HL-60 (cell line): ENCODE data around the gene TTLL7.

ENCODE experiments used
- DNase-seq, 2 experiments: peaks; one replicate each; pipeline ENCODE4 v3.0.0-alpha.2; 2010 to 2020; ENCODE audit warnings: low read depth in 1 of 2, low spot score in 1 of 2
- H3K27ac ChIP-seq: fragments of 250-450 bp; sonication (Bioruptor Pico); replicated peaks from 2 replicates; pipeline ENCODE4 v1.5.1; 2020; ENCODE audit warnings: mild to moderate bottlenecking, moderate library complexity
- H3K27me3 ChIP-seq: fragments of 250-450 bp; sonication (Bioruptor Pico); 2 replicates; pipeline ENCODE4 v1.5.1; 2021; ENCODE audit warnings: mild to moderate bottlenecking, moderate library complexity; ENCODE audit not compliant: insufficient read depth, poor library complexity, severe bottlenecking
- H3K4me3 ChIP-seq: replicated peaks from 2 replicates; pipeline ENCODE4 v1.5.1; 2011; ENCODE audit warnings: mild to moderate bottlenecking, control low read depth, low read length; ENCODE audit not compliant: insufficient read depth
- GABPA ChIP-seq: IDR thresholded peaks from 2 replicates; pipeline ENCODE4 v1.6.1; 2012; ENCODE audit warnings: low read depth
- POLR2AphosphoS5 ChIP-seq: IDR thresholded peaks from 2 replicates; pipeline ENCODE4 v1.6.1; 2012; ENCODE audit warnings: low read depth
- REST ChIP-seq: IDR thresholded peaks from 2 replicates; pipeline ENCODE4 v1.6.1; 2012; ENCODE audit warnings: low read depth; ENCODE audit not compliant: insufficient replicate concordance
- SPI1 ChIP-seq: IDR thresholded peaks from 2 replicates; pipeline ENCODE4 v1.6.1; 2012; ENCODE audit warnings: low read depth, mild to moderate bottlenecking, borderline replicate concordance
- TF ChIP-seq, protein P1 (sequence below): IDR thresholded peaks from one replicate; pipeline ENCODE4 v1.5.1; 2011; ENCODE audit warnings: low read length, control low read depth, inconsistent platforms; ENCODE audit not compliant: insufficient read depth

Gene TTLL7

DNA sequence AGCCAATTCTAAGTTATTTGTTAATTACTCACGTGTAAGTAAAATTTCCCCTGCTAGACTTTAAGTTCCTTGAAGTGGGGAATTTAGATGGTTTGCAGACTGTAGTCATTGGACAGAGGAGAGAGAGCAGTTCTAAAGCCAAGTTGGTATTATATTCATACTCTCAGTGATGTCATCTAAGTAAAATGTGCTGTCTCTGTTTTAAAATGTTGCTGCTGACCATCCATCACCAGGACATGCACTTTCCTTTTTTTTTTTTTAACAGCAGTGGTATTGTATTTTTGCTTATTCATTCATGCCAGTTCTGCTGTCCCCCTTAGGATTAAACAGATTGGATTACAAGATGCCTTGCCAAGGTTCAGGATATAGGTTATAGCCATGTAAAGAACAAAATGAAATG lies 2.3 kb downstream of the TTLL7 start:
- Histone ChIP-seq H3K27ac (no peak overlapping the region), H3K4me3 (no peak overlapping the region), H3K27me3 (peaks cover 34% of the 10 kb centered on the region)
- TF ChIP-seq SPI1 = no peak
- TF ChIP-seq GABPA = no peak
- TF ChIP-seq POLR2AphosphoS5 = no peak
- TF ChIP-seq, protein P1, sequence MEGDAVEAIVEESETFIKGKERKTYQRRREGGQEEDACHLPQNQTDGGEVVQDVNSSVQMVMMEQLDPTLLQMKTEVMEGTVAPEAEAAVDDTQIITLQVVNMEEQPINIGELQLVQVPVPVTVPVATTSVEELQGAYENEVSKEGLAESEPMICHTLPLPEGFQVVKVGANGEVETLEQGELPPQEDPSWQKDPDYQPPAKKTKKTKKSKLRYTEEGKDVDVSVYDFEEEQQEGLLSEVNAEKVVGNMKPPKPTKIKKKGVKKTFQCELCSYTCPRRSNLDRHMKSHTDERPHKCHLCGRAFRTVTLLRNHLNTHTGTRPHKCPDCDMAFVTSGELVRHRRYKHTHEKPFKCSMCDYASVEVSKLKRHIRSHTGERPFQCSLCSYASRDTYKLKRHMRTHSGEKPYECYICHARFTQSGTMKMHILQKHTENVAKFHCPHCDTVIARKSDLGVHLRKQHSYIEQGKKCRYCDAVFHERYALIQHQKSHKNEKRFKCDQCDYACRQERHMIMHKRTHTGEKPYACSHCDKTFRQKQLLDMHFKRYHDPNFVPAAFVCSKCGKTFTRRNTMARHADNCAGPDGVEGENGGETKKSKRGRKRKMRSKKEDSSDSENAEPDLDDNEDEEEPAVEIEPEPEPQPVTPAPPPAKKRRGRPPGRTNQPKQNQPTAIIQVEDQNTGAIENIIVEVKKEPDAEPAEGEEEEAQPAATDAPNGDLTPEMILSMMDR = no peak
- DNase-seq = no peak

GRCh38 chr1:83996191-83996590 lies 2.7 kb downstream of the TTLL7 start:
- TF ChIP-seq POLR2AphosphoS5 = no peak
- no peak for TF ChIP-seq SPI1
- TF ChIP-seq GABPA = no peak
- TF ChIP-seq, protein P1 = no peak
- no peak for TF ChIP-seq REST
- DNase-seq = no peak
- Histone ChIP-seq H3K27me3 (peaks cover 34% of the 10 kb centered on the region), H3K27ac (no peak overlapping the region), H3K4me3 (no peak overlapping the region)

DNA sequence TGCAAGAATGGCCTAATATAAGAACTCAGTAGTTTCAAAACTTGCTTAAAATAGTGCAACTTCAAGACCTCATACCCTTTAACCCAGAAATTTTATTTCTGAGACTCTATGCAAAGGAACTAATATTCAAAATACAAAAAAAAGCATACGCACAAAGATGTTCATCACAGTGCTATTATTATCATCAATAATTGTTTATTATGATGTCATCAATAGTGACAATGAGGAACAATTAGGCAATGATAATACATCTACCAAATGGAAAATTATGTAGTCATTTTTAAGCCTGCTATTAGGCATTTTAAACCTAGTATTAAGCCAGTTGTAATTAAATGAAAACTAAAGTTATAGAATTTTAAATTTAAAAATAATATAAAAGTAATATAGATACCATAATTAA lies 3.3 kb downstream of the TTLL7 start:
- no peak overlapping the region for H3K4me3 ChIP-seq
- DNase-seq = no peak
- TF ChIP-seq REST = no peak
- no peak for TF ChIP-seq GABPA
- no peak for TF ChIP-seq SPI1
- TF ChIP-seq POLR2AphosphoS5 = no peak
- TF ChIP-seq, protein P1 = no peak
- H3K27ac ChIP-seq = no peak overlapping the region
- peaks cover 34% of the 10 kb centered on the region for H3K27me3 ChIP-seq

GRCh38 chr1:83994111-83994510 lies 4.8 kb downstream of the TTLL7 start:
- H3K4me3 ChIP-seq = no peak overlapping the region
- DNase-seq = no peak
- no peak overlapping the region for H3K27ac ChIP-seq
- peaks cover 22% of the 10 kb centered on the region for H3K27me3 ChIP-seq
- TF ChIP-seq SPI1 = no peak
- TF ChIP-seq GABPA = no peak
- TF ChIP-seq POLR2AphosphoS5 = no peak
- TF ChIP-seq, protein P1 = no peak
- no peak for TF ChIP-seq REST
